Cardiac fibroblast (primary cell): ENCODE measurements around the gene RHBDD1.

ENCODE experiments used
- DNase-seq, 2 donors: peaks; one replicate each; pipeline versions ENCODE4 v3.0.0 to v3.0.0-alpha.2; 2010; ENCODE audit warnings: low read depth in 2 of 2
- H3K4me3 ChIP-seq, 2 donors: replicated peaks in 1 of 2; 1 replicate in 1 of 2; 2 replicates in 1 of 2; pipeline ENCODE4 v1.5.1; 2011; ENCODE audit warnings: low read depth in 2 of 2, low read length in 2 of 2, mild to moderate bottlenecking in 2 of 2, moderate library complexity in 1 of 2
- TF ChIP-seq, protein P1 (sequence below): IDR thresholded peaks from one replicate; pipeline ENCODE4 v1.5.1; 2011; ENCODE audit warnings: low read depth, mild to moderate bottlenecking, low read length, inconsistent platforms

Gene RHBDD1

DNA sequence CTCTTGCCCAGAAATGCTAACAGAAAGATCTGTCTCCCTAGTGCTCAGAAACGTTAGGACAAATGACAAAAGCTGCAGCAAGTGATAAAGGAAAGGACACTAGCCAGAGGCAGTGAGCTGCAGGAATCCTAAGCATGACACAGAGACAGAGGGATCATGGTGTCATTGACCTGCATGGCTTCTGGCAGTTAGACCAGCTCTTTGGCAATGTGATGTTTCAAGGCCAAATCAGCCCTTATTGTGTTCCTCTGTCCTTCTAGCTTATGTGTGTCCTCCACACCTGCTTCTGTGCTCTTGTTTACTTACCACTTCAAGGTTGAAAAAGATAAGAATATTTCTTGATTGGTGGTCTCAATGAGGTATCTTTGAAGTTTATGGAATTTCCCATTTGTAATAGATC, 120.8 kb downstream of the RHBDD1 start:
- H3K4me3 ChIP-seq, result no peak overlapping the region
- no peak for DNase-seq
- TF ChIP-seq, protein P1, sequence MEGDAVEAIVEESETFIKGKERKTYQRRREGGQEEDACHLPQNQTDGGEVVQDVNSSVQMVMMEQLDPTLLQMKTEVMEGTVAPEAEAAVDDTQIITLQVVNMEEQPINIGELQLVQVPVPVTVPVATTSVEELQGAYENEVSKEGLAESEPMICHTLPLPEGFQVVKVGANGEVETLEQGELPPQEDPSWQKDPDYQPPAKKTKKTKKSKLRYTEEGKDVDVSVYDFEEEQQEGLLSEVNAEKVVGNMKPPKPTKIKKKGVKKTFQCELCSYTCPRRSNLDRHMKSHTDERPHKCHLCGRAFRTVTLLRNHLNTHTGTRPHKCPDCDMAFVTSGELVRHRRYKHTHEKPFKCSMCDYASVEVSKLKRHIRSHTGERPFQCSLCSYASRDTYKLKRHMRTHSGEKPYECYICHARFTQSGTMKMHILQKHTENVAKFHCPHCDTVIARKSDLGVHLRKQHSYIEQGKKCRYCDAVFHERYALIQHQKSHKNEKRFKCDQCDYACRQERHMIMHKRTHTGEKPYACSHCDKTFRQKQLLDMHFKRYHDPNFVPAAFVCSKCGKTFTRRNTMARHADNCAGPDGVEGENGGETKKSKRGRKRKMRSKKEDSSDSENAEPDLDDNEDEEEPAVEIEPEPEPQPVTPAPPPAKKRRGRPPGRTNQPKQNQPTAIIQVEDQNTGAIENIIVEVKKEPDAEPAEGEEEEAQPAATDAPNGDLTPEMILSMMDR, result no peak

DNA sequence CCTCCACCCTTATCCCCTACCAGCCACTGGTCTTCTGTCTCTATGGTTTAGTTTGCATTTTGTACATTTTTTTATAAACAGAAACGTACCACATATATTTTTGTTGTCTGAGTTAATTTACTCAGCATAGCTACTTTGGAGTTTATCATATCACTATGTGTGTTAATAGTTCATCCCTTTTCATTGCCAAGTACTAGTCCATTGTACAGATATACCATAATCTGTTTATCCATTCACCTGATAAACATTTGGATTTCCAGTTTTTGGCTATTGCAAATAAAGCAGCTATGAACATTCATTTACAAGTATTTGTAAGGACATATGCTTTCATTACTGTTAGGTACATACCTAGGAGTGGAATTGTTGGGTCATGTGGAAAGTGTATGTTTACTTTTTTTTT, 123.6 kb downstream of the RHBDD1 start:
- H3K4me3 ChIP-seq, result no peak overlapping the region
- DNase-seq, result no peak
- TF ChIP-seq, protein P1, result no peak

DNA sequence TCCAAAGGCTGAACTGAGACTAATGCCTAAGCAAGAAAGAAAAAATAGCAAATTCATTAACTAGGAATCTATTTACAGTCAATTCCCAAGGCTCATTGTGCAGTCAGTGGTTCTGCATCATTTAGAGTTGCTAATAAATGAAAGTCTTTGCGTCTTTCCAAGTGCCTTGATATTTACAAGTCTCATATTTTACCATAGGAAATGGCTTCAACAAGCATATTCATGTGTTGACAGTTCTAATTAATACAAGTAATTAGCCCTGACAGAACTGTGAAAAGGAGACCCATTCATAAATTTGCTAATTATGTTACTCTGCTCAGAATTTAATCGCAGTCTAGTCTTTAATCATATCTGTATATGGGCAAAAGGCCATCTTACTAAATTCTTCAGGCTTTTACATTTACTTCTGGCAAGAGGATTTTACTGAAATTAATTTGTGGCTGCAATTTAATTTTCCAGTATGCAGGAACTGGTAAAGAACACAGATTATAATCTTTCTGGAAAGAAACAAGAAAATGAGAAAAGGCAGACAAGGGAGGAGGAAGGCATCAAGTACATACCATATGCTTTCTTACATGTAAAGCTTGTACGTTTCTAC, 126.4 kb downstream of the RHBDD1 start:
- TF ChIP-seq, protein P1, result no peak
- H3K4me3 ChIP-seq, result no peak overlapping the region

DNA sequence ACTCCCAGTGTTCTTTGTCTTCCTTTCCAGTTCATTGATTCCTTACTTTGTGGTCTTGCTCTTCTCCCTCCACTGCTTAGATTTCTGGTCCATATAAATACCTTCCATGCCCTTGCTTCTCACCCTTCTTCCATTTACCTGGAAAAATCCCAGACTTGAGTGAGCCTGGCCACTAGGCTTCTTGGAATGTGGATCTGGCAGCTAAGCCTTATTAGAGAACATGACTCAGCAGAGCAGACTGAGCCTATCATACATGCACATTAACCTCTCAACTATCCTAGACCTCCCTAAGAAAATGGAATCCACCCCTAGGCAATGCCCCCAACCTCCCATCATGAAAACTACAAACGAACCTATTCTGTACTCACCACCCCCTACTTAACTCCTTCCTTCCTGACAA, 127.7 kb downstream of the RHBDD1 start:
- TF ChIP-seq, protein P1, result no peak
- peak; percentile 49 to 61 for DNase-seq
- H3K4me3 ChIP-seq, result no peak overlapping the region

More for the DNA sequence above, 126.4 kb downstream of the RHBDD1 start:
- no peak for DNase-seq

DNA sequence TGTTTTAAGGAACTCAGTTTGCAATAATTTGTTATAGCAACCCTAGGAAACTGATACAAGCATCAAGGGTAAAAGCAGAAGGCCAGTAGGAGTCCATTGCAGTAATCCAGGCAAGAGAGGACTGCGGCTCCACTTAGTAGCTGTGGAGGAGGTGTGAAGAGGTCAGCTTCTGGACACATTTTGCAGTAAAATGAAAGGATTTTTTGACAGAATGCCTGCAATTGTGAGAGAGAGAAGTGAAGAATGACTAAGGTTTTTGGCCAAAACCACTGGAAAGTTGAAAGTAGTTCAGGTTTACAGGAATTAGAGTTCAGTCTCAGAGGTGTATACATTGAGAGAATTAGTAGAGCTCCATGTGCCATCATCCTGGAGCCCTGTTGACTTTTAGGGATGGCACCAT, 129.5 kb downstream of the RHBDD1 start:
- DNase-seq, result no peak
- H3K4me3 ChIP-seq, result no peak overlapping the region
- TF ChIP-seq, protein P1, result no peak

DNA sequence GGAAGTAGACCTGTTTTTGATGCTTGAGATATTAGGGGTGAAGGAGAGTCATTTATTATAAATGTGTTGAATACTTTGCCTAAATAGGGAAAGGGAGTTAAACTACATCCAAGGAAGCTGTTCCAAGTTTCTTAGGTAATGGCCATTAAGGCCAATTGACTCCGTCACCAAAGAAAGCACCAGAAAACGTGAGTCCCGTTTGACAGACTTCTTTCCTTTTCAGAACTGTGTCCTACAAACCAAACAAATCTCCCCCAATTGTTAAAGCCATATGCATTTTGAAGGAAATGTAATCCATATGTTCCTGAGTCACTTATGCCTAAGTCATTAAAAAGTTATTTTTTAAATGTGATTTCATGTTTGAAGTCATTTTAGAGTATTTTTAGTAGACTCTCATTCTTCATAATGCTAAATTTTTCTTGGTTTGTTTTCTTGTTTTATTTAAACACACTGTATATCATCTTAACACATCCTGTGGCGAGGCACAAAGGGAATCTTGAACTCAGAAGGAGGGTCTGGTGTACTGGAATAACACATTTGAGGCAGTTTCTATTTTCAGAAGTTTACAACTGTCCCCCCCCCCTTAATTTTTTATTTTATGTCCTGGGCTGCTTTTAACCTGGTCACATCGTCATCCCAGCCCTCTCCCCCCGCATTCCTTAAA, 133.7 kb downstream of the RHBDD1 start:
- peak in 1 of 2 donors; percentile 6 for DNase-seq
- H3K4me3 ChIP-seq, result no peak overlapping the region
- TF ChIP-seq, protein P1, result no peak
